CD1c-positive myeloid dendritic cell (primary cell): ENCODE measurements around the gene LIN52.

Experiments
- DNase-seq: peaks from one replicate; pipeline ENCODE4 v3.0.0-alpha.2; 2016; ENCODE audit errors: extremely low spot score

The LIN52 gene

DNA sequence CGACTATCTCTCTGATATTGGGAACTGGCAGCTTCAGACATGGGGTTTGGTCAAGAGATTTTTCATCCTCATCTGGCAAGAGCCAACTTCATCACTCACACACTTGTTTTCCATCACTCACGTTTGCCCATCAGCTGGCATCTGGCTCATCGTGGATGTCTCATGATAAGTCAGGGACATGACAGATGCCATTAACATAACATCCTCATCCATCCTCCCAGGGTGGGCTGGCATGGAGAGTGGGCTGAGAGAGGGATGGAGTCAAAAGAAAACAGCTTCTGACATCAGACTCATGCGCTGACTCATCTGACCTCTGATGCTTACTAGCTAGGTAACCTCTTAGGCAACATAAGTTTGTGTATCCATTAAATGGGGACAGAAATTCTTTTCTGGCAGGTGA is 152.7 kb downstream of the LIN52 start:
- no peak for DNase-seq

DNA sequence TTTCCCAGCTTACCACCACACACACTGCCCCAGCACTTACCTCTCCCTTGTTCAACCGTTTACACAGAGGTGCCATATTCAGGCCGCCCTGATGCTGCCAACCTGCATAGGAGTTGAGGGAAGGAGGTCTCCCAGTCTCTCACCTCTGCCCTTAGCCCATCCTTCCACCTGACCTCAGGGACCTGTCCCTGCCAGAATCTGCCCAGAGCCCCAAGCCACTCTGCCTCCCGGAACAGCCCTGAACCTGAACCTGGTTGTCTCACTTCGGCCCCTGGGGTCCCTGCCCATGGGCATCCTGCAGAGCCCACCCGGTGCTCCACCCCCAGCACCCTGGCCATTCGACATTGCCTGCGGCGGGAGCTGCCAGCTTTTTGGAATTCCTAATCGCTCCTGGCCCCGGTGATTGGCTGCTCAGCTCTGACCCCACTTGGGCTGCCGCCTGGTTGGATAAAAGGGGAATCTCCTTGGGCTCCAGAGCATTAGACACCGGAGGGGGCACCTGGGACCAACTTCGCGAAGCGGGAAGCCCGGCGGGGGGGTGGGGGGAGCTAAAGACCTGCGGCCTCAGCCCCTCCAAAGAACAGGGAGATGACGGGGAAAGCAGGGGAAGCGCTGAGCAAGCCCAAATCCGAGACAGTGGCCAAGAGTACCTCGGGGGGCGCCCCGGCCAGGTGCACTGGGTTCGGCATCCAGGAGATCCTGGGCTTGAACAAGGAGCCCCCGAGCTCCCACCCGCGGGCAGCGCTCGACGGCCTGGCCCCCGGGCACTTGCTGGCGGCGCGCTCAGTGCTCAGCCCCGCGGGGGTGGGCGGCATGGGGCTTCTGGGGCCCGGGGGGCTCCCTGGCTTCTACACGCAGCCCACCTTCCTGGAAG is 154.5 kb downstream of the LIN52 start, which contains the start of gene VSX2:
TSS of gene VSX2 (plus strand) at position 476 of the 874 bp plus-strand sequence. CDS start at position 589, 113 bp downstream.
- no peak for DNase-seq

DNA sequence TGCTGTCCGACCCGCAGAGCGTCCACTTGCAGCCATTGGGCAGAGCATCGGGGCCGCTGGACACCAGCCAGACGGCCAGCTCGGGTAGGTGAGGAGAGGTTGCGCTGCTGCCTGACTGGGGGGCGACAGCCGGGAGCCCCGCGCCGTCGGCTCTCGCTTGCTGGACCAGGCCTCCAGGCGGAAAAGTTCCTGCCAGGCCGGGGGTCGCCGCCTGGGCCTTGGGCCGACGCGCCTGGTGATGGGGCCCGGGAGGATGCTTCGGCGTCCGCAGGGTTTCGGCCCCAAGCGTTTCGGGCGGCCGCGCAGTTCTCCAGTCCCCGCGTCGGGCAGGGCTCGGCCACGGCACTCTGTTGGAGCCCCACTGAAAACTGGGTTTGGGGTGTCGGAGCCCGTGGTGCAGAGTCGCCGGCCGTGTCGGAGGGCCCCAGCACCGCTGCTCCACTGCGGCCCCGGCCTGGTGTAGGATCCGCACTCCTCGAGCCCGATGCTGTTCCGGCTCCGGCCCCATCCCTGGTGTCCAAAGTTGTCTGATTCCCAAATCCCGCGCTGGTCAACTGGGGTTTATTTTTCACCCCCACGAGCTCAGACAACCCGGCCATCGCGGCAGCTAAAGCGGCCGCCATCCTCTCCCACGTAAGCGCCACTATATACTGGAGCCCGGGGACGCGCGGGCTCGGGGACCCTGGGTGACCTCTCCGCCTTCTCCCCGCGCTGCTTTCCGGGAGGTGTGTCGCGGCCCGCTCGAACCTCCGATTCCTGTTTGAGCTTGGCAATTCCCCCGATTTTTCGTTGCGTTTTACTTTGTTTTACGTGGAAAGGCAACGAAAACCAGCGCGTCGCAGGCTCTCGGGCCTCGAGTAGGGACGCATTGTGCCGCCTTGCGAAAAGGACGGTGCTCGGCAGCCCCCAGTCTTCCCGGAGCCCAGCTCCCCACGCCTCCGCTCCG is 155.4 kb downstream of the LIN52 start:
- DNase-seq: no peak

DNA sequence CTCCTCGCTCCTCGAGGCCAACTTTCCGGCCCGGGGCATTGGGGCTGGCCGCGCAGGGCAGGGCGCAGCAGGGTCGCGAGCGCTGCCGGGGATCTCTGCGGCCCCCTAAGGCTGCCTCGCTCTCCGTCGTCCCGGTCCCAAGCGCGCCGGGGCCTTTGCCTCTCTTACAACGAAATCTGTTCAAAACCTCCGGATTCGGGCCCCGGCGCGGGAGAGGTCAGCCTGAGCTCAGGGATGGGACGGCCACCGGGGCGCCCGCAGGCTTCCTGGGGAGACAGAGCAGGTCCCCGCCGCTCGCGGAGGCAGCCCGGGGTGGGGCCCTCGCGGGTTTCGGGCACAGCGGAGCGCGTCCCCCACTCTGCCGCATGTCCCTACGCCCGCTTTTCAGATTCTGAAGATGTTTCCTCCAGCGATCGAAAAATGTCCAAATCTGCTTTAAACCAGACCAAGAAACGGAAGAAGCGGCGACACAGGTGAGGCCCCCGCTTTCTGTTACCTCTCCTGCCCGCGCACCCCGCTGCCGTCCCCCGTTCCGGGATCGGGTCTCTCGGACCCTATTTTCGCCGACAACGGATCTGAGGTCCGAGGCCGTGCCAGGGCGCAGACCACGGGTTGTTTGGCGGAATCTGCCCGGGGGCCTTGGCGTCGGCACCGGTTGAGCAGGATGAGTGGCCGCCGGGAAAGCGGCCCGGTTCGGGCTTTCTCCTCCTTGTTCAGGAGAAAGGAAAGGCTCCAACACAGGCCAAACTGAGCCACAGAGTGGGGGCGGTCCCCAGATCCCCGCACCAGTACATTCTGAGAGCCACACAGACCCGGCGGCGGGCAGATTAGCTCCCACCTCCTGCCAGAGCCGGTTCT is 156.3 kb downstream of the LIN52 start:
- no peak for DNase-seq

DNA sequence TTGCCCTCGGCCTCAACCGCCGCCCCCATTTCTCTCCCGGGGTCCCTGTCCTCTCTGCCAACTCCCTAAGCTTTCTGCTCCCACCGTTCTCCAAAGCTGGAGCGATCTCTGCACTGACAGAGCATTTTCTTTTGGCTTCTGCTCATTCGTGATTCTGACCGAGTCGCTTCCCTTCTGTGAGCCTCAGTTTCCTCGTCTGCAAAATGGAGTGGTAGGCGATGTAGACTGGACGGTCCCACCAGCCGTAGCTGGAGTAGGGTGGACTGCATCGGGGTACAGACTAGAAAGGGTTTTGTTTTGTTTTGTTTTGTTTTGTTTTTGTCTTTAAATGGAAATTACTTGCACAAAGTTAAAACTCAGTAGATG is 156.9 kb downstream of the LIN52 start:
- no peak for DNase-seq

GRCh38 chr14:74242021-74242779 is 157.4 kb downstream of the LIN52 start:
- no peak for DNase-seq

DNA sequence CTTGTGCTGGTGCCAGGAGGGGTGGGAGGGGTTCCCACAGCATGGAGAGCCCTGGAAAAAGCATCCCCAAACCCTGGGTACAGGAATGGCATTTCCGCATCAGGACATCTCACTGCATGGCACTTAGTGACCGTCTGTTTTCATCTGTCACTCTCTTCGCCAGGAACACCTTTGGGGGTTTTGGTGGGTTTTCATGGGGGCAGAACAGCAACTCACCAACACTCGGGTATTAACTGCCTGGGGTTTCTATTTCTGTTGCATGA is 158.0 kb downstream of the LIN52 start:
- DNase-seq: no peak

- DNase-seq: no peak
Observed at GRCh38 chr14:74243051-74243450, 158.3 kb downstream of the LIN52 start.

- DNase-seq: no peak
Observed at GRCh38 chr14:74244115-74244514, 159.4 kb downstream of the LIN52 start.

GRCh38 chr14:74245292-74245691 is 160.5 kb downstream of the LIN52 start:
- DNase-seq: no peak

- DNase-seq: no peak
Observed at GRCh38 chr14:74246542-74246941, 161.8 kb downstream of the LIN52 start.

- no peak for DNase-seq
Observed at GRCh38 chr14:74248017-74248416, 163.3 kb downstream of the LIN52 start.

- DNase-seq: no peak
Observed at GRCh38 chr14:74249433-74250375, 164.9 kb downstream of the LIN52 start.
